K562 (cell line): Measurements from ENCODE around the gene SEPTIN1. TPM values are rescaled to one million over a fixed set of nuclear protein-coding genes. Genes with fewer than 3 reads are reported as not detected.

Experiments
- ATAC-seq: fragments of 200-7000 bp; cut with Tn5 transposase; 3 replicates; pipeline ENCODE4 v1.9.1; 2020; ENCODE audit warnings: moderate library complexity
- BruUV-seq: library from RNA; stranded (reverse); fragments of 400-500 nt; replicated peaks from 2 replicates; lab custom pipeline; 2021; lab: Mats Ljungman, UMichigan
- CTCF ChIA-PET: fragments of 300-600 bp; formaldehyde crosslinking; extraction: SDS; loops from one replicate; lab custom pipeline; 2021; ENCODE audit warnings: low intra/inter-chr PET ratio; lab: Yijun Ruan, JAX
- POLR2A ChIA-PET: fragments of 300-600, 350-650 bp; sonication (Branson Sonifier 250); formaldehyde crosslinking; extraction: SDS; loops from one replicate; lab custom pipeline; 2021; ENCODE audit warnings: antibody characterized with exemption, inconsistent platforms; lab: Yijun Ruan, JAX
- DNase-seq, 4 experiments: peaks; one replicate each; pipeline versions ENCODE4 v3.0.0 to v3.0.0-alpha.2; 2011 to 2018; ENCODE audit warnings: low spot score in 3 of 4, mixed read lengths in 3 of 4; ENCODE audit errors: extremely low read depth in 1 of 4
- FAIRE-seq: peaks from 2 replicates; lab custom pipeline; 2011; peaks lifted over from hg19 to GRCh38; lab: Jason Lieb, UNC
- H2AFZ ChIP-seq: 2 replicates; pipeline ENCODE4 v1.6.0; 2011; ENCODE audit warnings: low read depth, low read length, control low read depth, inconsistent platforms
- H3K27ac ChIP-seq: fragments of 200-600 bp; 3 replicates; pipeline ENCODE4 v1.8.0; 2011; ENCODE audit warnings: low read depth, mild to moderate bottlenecking, control low read depth, inconsistent platforms, low read length, moderate library complexity, mixed read lengths; ENCODE audit errors: extremely low read depth
- H3K27me3 ChIP-seq, 2 experiments: fragments of 300-600 bp in 1 of 2; 2 replicates in 1 of 2; 3 replicates in 1 of 2; pipeline versions ENCODE4 v1.6.0 to v1.8.0; 2011; ENCODE audit warnings: inconsistent platforms in 2 of 2, low read length in 2 of 2, mild to moderate bottlenecking in 1 of 2, mixed read lengths in 1 of 2, moderate library complexity in 1 of 2; ENCODE audit not compliant: control insufficient read depth in 2 of 2, insufficient read depth in 2 of 2
- H3K36me3 ChIP-seq: fragments of 300-600 bp; 3 replicates; pipeline ENCODE4 v1.8.0; 2011; ENCODE audit warnings: mild to moderate bottlenecking, low read length, inconsistent platforms; ENCODE audit not compliant: control insufficient read depth, insufficient read depth
- H3K4me1 ChIP-seq, 2 experiments: fragments of 200-600 bp in 1 of 2; replicated peaks in 1 of 2; 2 replicates in 1 of 2; 3 replicates in 1 of 2; pipeline versions ENCODE4 v1.5.1 to v1.8.0; 2011; ENCODE audit warnings: inconsistent platforms in 2 of 2, low read length in 2 of 2, mild to moderate bottlenecking in 1 of 2, mixed read lengths in 1 of 2, moderate library complexity in 1 of 2; ENCODE audit not compliant: control insufficient read depth in 2 of 2, insufficient read depth in 2 of 2
- H3K4me2 ChIP-seq: 2 replicates; pipeline ENCODE4 v1.6.1; 2011; ENCODE audit warnings: low read length, control low read depth, inconsistent platforms, mixed read lengths; ENCODE audit not compliant: insufficient read depth
- H3K4me3 ChIP-seq: fragments of 200-600 bp; sonication (generic), shearing (Covaris generic); 2 replicates; pipeline ENCODE4 v1.5.1; 2016; ENCODE audit warnings: control low read depth, inconsistent platforms
- H3K79me2 ChIP-seq: fragments of 200-600 bp; 3 replicates; pipeline ENCODE4 v1.8.0; 2011; ENCODE audit warnings: low read length, inconsistent platforms; ENCODE audit not compliant: control insufficient read depth, insufficient read depth
- H3K9ac ChIP-seq, 2 experiments: 2 replicates each; pipeline versions ENCODE4 v1.6.0 to v1.6.1; 2011; ENCODE audit warnings: low read depth in 2 of 2, low read length in 2 of 2, control low read depth in 1 of 2, inconsistent platforms in 1 of 2, mild to moderate bottlenecking in 1 of 2, mixed read lengths in 1 of 2; ENCODE audit not compliant: insufficient read depth in 1 of 2
- H3K9me1 ChIP-seq: one replicate; pipeline ENCODE4 v1.6.0; 2011; ENCODE audit warnings: inconsistent platforms, mild to moderate bottlenecking, low read length, moderate library complexity; ENCODE audit not compliant: control insufficient read depth, insufficient read depth
- H3K9me3 ChIP-seq: replicated peaks from 2 replicates; pipeline ENCODE4 v1.5.1; 2011; ENCODE audit warnings: low read depth, low read length, inconsistent platforms; ENCODE audit not compliant: control insufficient read depth, insufficient read depth
- H4K20me1 ChIP-seq: replicated peaks from 2 replicates; pipeline ENCODE4 v1.6.1; 2011; ENCODE audit warnings: low read length, inconsistent platforms, mixed read lengths; ENCODE audit not compliant: control insufficient read depth, insufficient read depth
- MED1 ChIP-seq: sonication (generic); formaldehyde crosslinking; IDR thresholded peaks from 2 replicates; pipeline ENCODE4 v1.8.1; 2023; ENCODE audit warnings: missing genetic modification reagents, borderline replicate concordance
- NFIC ChIP-seq: fragments of 450-650 bp; IDR thresholded peaks from 2 replicates; pipeline ENCODE4 v1.6.1; 2017; ENCODE audit warnings: mild to moderate bottlenecking, inconsistent platforms
- POLR2G ChIP-seq: fragments of 200-400 bp; formaldehyde crosslinking; IDR thresholded peaks from 2 replicates; pipeline ENCODE4 v1.6.1; 2017; ENCODE audit warnings: low read depth, mild to moderate bottlenecking, antibody characterized with exemption, low read length, moderate library complexity
- RBFOX2 ChIP-seq: fragments of 200-400 bp; formaldehyde crosslinking; IDR thresholded peaks from 2 replicates; pipeline ENCODE4 v1.6.1; 2017; ENCODE audit warnings: low read depth, mild to moderate bottlenecking, low read length, moderate library complexity
- XRCC3 ChIP-seq: fragments of 450-650 bp; IDR thresholded peaks from 2 replicates; pipeline ENCODE4 v1.6.1; 2017; ENCODE audit warnings: mild to moderate bottlenecking, moderate library complexity
- ZNF134 ChIP-seq: fragments of 250-450 bp; sonication (Bioruptor Pico); conservative IDR thresholded peaks from 2 replicates; pipeline ENCODE4 v1.4.0; 2020
- ZNF232 ChIP-seq: sonication (generic); formaldehyde crosslinking; IDR thresholded peaks from 2 replicates; pipeline ENCODE4 v1.8.0; 2022; ENCODE audit warnings: mild to moderate bottlenecking, missing genetic modification reagents
- WGBS: fragments of 100-300 bp; shearing (Covaris generic); methylation state at CpG from one replicate; pipeline ENCODE4 v1.1.6; 2016; ENCODE audit warnings: low coverage, mixed read lengths; ENCODE audit not compliant: insufficient coverage; ENCODE audit errors: missing lambda C conversion rate; 5-methylcytosine and 5-hydroxymethylcytosine counted together
- in situ Hi-C: fragments of 300-500 bp; cut with MboI; formaldehyde crosslinking; loops from 4 replicates; pipeline ENCODE4 v1.15.0; 2018; ENCODE audit warnings: inconsistent platforms, mixed read lengths
- intact Hi-C: fragments of 100-400 bp; cut with micrococcal nuclease; formaldehyde crosslinking; loops from 2 replicates; pipeline ENCODE4 v1.14.2; 2022
- polyA plus RNA-seq, 8 experiments: library from polyadenylated mRNA; depleted of rRNA in 4 of 8; stranded (reverse) in 5 of 8; unstranded in 3 of 8; fragments of >200 nt; fragmentation: Nextera tagmentation in 2 of 8; fragmentation: Illumina TruSeq in 1 of 8; extraction: Ambion mirVana in 2 of 8; extraction: Trizol in 1 of 8; gene quantifications; 2 replicates each; pipeline versions ENCODE4 v1.2.1 to v1.2.3, GENCODE V29; 2011 to 2014; ENCODE audit warnings: inconsistent platforms in 1 of 8, missing spikeins in 1 of 8
- total RNA-seq, 7 experiments: library from RNA; depleted of rRNA in 6 of 7; stranded (reverse); fragments of >200 nt in 6 of 7; fragmentation: Illumina TruSeq in 2 of 7; extraction: Trizol in 2 of 7; gene quantifications; 2 replicates each; pipeline versions ENCODE4 v1.2.1 to v1.2.3, GENCODE V29; 2011 to 2021; ENCODE audit warnings: low replicate concordance in 1 of 7
- TF ChIP-seq, protein P1 (sequence below): sonication (generic); formaldehyde crosslinking; IDR thresholded peaks from 2 replicates; pipeline ENCODE4 v1.8.0; 2023; ENCODE audit warnings: missing genetic modification reagents, mild to moderate bottlenecking, borderline replicate concordance

The SEPTIN1 gene
- total and polyA plus RNA-seq, 9 of the 15 experiments (the other 6 are each of a cell fraction or from before 2014, with no cell fraction given), result 0.23 to 5.6 (median 1.7) TPM; not detected in 1

DNA sequence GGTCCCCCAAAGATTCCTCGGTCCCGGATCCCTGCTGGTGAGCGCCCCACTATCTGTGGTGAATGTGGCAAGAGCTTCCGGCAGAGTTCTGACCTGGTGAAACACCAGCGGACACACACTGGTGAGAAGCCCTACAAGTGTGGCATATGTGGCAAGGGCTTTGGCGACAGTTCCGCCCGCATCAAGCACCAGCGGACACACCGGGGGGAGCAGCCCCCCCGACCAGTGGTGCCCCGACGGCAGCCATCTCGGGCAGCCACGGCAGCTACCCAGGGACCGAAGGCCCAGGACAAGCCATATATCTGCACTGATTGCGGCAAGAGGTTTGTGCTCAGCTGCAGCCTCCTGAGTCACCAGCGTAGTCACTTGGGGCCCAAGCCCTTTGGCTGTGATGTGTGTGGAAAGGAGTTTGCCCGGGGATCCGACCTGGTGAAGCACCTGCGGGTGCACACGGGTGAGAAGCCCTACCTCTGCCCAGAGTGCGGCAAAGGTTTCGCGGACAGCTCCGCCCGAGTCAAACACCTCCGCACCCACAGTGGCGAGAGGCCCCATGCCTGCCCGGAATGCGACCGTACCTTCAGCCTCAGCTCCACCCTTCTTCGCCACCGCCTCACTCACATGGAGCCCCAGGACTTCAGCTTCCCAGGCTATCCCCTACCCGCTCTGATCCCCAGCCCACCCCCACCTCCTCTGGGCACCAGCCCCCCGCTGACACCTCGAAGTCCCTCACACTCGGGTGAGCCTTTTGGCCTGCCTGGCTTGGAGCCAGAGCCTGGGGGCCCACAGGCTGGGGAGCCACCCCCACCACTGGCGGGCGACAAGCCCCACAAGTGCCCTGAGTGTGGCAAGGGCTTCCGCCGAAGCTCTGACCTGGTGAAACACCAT, 15.7 kb upstream of the SEPTIN1 start:
- intact Hi-C loops (no loop called here), in situ Hi-C loops (no loop called here)
- no peak overlapping the region for H3K27ac ChIP-seq
- no peak overlapping the region for H3K4me2 ChIP-seq
- ATAC-seq (no peak), DNase-seq (no peak), FAIRE-seq (no peak)
- TF ChIP-seq XRCC3 (no peak), ZNF232 (CRISPR knock-in tag) (no peak), NFIC (peak; percentile 28; the same call in 1 of the 2 replicates), RBFOX2 (peak; percentile 28), ZNF134 (CRISPR knock-in tag) (no peak), MED1 (CRISPR knock-in tag) (no peak), POLR2G (0 out of 2 replicates have a peak, but pooled peaks have one; percentile 4)
- TF ChIP-seq, protein P1, sequence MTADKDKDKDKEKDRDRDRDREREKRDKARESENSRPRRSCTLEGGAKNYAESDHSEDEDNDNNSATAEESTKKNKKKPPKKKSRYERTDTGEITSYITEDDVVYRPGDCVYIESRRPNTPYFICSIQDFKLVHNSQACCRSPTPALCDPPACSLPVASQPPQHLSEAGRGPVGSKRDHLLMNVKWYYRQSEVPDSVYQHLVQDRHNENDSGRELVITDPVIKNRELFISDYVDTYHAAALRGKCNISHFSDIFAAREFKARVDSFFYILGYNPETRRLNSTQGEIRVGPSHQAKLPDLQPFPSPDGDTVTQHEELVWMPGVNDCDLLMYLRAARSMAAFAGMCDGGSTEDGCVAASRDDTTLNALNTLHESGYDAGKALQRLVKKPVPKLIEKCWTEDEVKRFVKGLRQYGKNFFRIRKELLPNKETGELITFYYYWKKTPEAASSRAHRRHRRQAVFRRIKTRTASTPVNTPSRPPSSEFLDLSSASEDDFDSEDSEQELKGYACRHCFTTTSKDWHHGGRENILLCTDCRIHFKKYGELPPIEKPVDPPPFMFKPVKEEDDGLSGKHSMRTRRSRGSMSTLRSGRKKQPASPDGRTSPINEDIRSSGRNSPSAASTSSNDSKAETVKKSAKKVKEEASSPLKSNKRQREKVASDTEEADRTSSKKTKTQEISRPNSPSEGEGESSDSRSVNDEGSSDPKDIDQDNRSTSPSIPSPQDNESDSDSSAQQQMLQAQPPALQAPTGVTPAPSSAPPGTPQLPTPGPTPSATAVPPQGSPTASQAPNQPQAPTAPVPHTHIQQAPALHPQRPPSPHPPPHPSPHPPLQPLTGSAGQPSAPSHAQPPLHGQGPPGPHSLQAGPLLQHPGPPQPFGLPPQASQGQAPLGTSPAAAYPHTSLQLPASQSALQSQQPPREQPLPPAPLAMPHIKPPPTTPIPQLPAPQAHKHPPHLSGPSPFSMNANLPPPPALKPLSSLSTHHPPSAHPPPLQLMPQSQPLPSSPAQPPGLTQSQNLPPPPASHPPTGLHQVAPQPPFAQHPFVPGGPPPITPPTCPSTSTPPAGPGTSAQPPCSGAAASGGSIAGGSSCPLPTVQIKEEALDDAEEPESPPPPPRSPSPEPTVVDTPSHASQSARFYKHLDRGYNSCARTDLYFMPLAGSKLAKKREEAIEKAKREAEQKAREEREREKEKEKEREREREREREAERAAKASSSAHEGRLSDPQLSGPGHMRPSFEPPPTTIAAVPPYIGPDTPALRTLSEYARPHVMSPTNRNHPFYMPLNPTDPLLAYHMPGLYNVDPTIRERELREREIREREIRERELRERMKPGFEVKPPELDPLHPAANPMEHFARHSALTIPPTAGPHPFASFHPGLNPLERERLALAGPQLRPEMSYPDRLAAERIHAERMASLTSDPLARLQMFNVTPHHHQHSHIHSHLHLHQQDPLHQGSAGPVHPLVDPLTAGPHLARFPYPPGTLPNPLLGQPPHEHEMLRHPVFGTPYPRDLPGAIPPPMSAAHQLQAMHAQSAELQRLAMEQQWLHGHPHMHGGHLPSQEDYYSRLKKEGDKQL (CRISPR knock-in tag), result no peak
- no peaks in the 10 kb centered on the region for H3K9me3 ChIP-seq
- H3K4me3 ChIP-seq, result no peak overlapping the region
- ChIA-PET POLR2A (interaction anchor here (0.6 to 1.0 kb wide), 2 partner anchors 9 to 41 kb away, joined by 3 to 4 read pairs; no protein-coding TSS in a partner anchor), CTCF (no interaction called here)
- H3K79me2 ChIP-seq, result peaks cover 10% of the 10 kb centered on the region
- H3K4me1 ChIP-seq, result peaks cover 33 to 64% of the 10 kb centered on the region in 2 experiments
- no peaks in the 10 kb centered on the region for H3K9me1 ChIP-seq
- H2AFZ ChIP-seq, result no peak overlapping the region
- no peaks in the 10 kb centered on the region for H4K20me1 ChIP-seq
- BruUV-seq, result no TSS peak
- H3K27me3 ChIP-seq, result no peaks in the 10 kb centered on the region
- WGBS, result 95% methylated on average over 33 of the region's 42 CpGs
- 0 out of 4 replicates have a peak overlapping the region, but pooled peaks of 1 of the 2 experiments have one; percentile 61 for H3K9ac ChIP-seq
- H3K36me3 ChIP-seq, result peaks cover 21% of the 10 kb centered on the region; the same call in 2 of the 3 replicates
